B cell (primary cell): Measurements from ENCODE around the gene MAD1L1. TPM values are rescaled to one million over a fixed set of nuclear protein-coding genes. Genes with fewer than 3 reads are reported as not detected.

Experiments
- ATAC-seq: fragments of 200-7000 bp; cut with Tn5 transposase; one replicate; pipeline ENCODE4 v1.10.0; 2021; ENCODE audit warnings: low read depth, mild to moderate bottlenecking, moderate number of reproducible peaks, moderate library complexity
- CTCF ChIA-PET: fragments of 350-600 bp; sonication (Branson Sonifier 250); formaldehyde crosslinking; loops from one replicate; lab custom pipeline; 2021; ENCODE audit warnings: antibody characterized with exemption, inconsistent platforms; lab: Charles Lee
- POLR2A ChIA-PET: fragments of 350-600 bp; sonication (Branson Sonifier 250); formaldehyde crosslinking; loops from one replicate; lab custom pipeline; 2021; ENCODE audit warnings: antibody characterized with exemption; lab: Charles Lee
- DNase-seq: peaks from one replicate; pipeline ENCODE4 v3.0.0; 2013
- H2AFZ ChIP-seq: 2 replicates; pipeline ENCODE4 v1.6.1; 2012; ENCODE audit warnings: mild to moderate bottlenecking, low read depth, low read length; ENCODE audit not compliant: insufficient read depth, poor library complexity, severe bottlenecking
- H3K27ac ChIP-seq, 2 donors: 1 replicate in 1 of 2; 2 replicates in 1 of 2; pipeline ENCODE4 v1.5.1; 2012 to 2013; ENCODE audit warnings: low read length in 2 of 2, mild to moderate bottlenecking in 2 of 2, moderate library complexity in 1 of 2
- H3K27me3 ChIP-seq, 4 experiments: fragments of 200-600 bp in 1 of 4; sonication (generic) in 1 of 4; replicated peaks in 1 of 4; 1 replicate in 2 of 4; 2 replicates in 2 of 4; pipeline versions ENCODE4 v1.6.1 to v1.7.0; 2013 to 2016; ENCODE audit warnings: low read length in 3 of 4, mild to moderate bottlenecking in 2 of 4, mixed read lengths in 1 of 4, moderate library complexity in 1 of 4; ENCODE audit not compliant: insufficient read depth in 4 of 4, control insufficient read depth in 3 of 4; ENCODE audit errors: control extremely low read depth in 1 of 4
- H3K36me3 ChIP-seq, 2 experiments: replicated peaks in 1 of 2; 1 replicate in 1 of 2; 2 replicates in 1 of 2; pipeline versions ENCODE4 v1.6.1 to v1.7.1; 2013; ENCODE audit warnings: low read length in 1 of 2; ENCODE audit not compliant: insufficient read depth in 2 of 2, control insufficient read depth in 1 of 2; ENCODE audit errors: control extremely low read depth in 1 of 2, extremely low read depth in 1 of 2
- H3K4me1 ChIP-seq, 2 donors: fragments of 200-600 bp in 1 of 2; sonication (generic) in 1 of 2; 1 replicate in 1 of 2; 2 replicates in 1 of 2; pipeline versions ENCODE4 v1.5.1 to v1.6.1; 2013 to 2017; ENCODE audit warnings: low read length in 2 of 2; ENCODE audit not compliant: control insufficient read depth in 2 of 2, insufficient read depth in 2 of 2
- H3K4me2 ChIP-seq: replicated peaks from 2 replicates; pipeline ENCODE3; 2012; ENCODE audit warnings: mild to moderate bottlenecking, low read depth, low read length; ENCODE audit not compliant: poor library complexity, severe bottlenecking
- H3K4me3 ChIP-seq, 5 experiments: fragments of 200-600 bp in 1 of 5; sonication (generic) in 1 of 5; 1 replicate in 3 of 5; 2 replicates in 2 of 5; pipeline versions ENCODE4 v1.5.1 to v1.7.0; 2011 to 2016; ENCODE audit warnings: low read length in 4 of 5, mild to moderate bottlenecking in 4 of 5, low read depth in 2 of 5, control low read depth in 1 of 5, moderate library complexity in 1 of 5; ENCODE audit not compliant: insufficient read depth in 1 of 5; ENCODE audit errors: control extremely low read depth in 1 of 5, extremely low read depth in 1 of 5
- H3K79me2 ChIP-seq: fragments of 200-600 bp; sonication (generic); one replicate; pipeline ENCODE4 v1.6.0; 2016; ENCODE audit warnings: low read length; ENCODE audit not compliant: control insufficient read depth, insufficient read depth
- H3K9ac ChIP-seq: fragments of 200-600 bp; sonication (generic); 2 replicates; pipeline ENCODE4 v1.6.1; 2017; ENCODE audit warnings: mild to moderate bottlenecking, low read length, moderate library complexity
- H3K9me3 ChIP-seq, 3 donors: one replicate each; pipeline versions ENCODE4 v1.6.1 to v1.7.1; 2013; ENCODE audit warnings: low read length in 2 of 3; ENCODE audit not compliant: control insufficient read depth in 2 of 3, insufficient read depth in 1 of 3; ENCODE audit errors: control extremely low read depth in 1 of 3
- H4K20me1 ChIP-seq: 2 replicates; pipeline ENCODE4 v1.6.0; 2012; ENCODE audit warnings: mild to moderate bottlenecking, low read length; ENCODE audit not compliant: insufficient read depth, control insufficient read depth, poor library complexity, severe bottlenecking
- H3K27ac Mint-ChIP-seq: one replicate; pipeline ENCODE4 v1.8.0; 2021; ENCODE audit warnings: mixed read lengths
- H3K27me3 Mint-ChIP-seq: one replicate; pipeline ENCODE4 v1.8.0; 2021; ENCODE audit warnings: mixed read lengths
- H3K4me1 Mint-ChIP-seq: one replicate; pipeline ENCODE4 v1.8.0; 2021; ENCODE audit warnings: mixed read lengths
- H3K4me3 Mint-ChIP-seq: one replicate; pipeline ENCODE4 v1.8.0; 2021; ENCODE audit warnings: mixed read lengths
- H3K9me3 Mint-ChIP-seq: one replicate; pipeline ENCODE4 v1.8.0; 2022; ENCODE audit warnings: mixed read lengths; ENCODE audit not compliant: insufficient read depth
- EZH2 ChIP-seq: IDR thresholded peaks from 2 replicates; pipeline ENCODE4 v1.6.1; 2012; ENCODE audit warnings: borderline replicate concordance, low read depth, mild to moderate bottlenecking, moderate library complexity, low read length; ENCODE audit not compliant: insufficient read depth, poor library complexity, severe bottlenecking
- WGBS: methylation state at CpG from one replicate; pipeline ENCODE4 v1.1.5; 2013; ENCODE audit warnings: missing lambda C conversion rate; ENCODE audit not compliant: insufficient coverage; 5-methylcytosine and 5-hydroxymethylcytosine counted together
- intact Hi-C: fragments of 100-400 bp; cut with micrococcal nuclease; formaldehyde crosslinking; loops from one replicate; pipeline ENCODE4 v1.10.0; 2022
- polyA plus RNA-seq: library from polyadenylated mRNA; depleted of rRNA; stranded (reverse); fragments of >200 nt; gene quantifications from 2 replicates; pipeline ENCODE4 v1.2.3, GENCODE V29; 2012
- total RNA-seq, 2 donors: library from RNA; stranded (reverse); fragments of 120-200 nt in 1 of 2; gene quantifications; 1 replicate in 1 of 2; 2 replicates in 1 of 2; pipeline versions ENCODE4 v1.2.3 to v1.2.4, GENCODE V29; 2013 to 2022
- TF ChIP-seq, protein P1 (sequence below): fragments of 200-600 bp; IDR thresholded peaks from one replicate; pipeline ENCODE4 v1.8.0; 2022; ENCODE audit warnings: antibody characterized with exemption, mild to moderate bottlenecking

MAD1L1 gene
- total and polyA plus RNA-seq, 2 donors (not counting 1 experiment from before 2014, with no cell fraction given): 86.7 to 110 TPM

DNA sequence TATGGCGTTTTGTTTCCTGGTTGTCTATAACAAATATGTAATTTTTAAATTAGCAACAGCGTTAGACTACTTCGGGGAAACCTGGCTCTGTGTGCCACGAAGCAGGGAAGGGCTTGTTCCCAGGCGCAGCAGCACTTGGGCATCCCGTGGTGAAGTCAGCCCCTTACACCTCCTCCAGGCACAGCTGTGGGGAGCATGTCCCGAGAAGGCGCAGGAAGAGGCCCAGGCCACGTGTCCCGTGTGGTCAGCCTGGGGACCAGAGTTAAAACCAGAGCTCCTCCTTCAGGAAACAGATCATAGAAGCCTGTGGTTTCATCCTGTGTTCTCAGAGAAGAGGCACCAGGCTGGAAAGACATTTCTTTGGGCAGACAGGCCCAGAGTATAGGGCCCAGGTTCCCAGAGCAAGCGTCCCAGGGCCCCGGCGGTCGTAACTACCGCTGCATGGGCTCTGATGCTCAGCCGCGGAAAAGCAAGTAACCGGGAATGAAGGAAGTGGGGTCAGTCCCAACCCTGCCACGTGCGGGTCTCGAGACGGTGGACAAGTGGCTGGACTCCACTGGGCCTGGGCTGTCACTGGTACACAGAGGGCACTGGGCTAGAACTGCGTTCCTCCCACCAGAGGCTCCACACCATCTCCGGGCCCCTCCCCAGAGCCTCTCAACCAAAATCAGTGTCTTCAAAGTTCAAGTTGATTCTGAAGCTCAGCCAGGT, 16.4 kb upstream of the MAD1L1 start:
- Histone ChIP-seq H3K4me2 (peak overlapping the region; percentile 49), H4K20me1 (peaks cover 8% of the 10 kb centered on the region), H3K4me3 (no peak overlapping the region), H3K9me3 (peaks cover 0 to 4% (median 0%) of the 10 kb centered on the region in 3 donors), H3K27me3 (no peaks in the 10 kb centered on the region), H3K4me1 (peaks cover 26 to 55% of the 10 kb centered on the region in 2 donors), H3K79me2 (peaks cover 4% of the 10 kb centered on the region), H3K9ac (no peak overlapping the region), H3K36me3 (peaks cover 0 to 12% of the 10 kb centered on the region in 2 experiments), H2AFZ (no peak overlapping the region), H3K27ac (peak overlapping the region in 1 of 2 donors; percentile 33)
- intact Hi-C loops: no loop called here
- peaks cover 49% of the 10 kb centered on the region for H3K4me1 Mint-ChIP-seq
- POLR2A ChIA-PET: interaction anchor here (0.6 to 1.0 kb wide), 4 partner anchors 9 to 719 kb away, joined by 3 to 12 read pairs (median 6); partner anchors contain the start of gene MAFK
- CTCF ChIA-PET: interaction anchor here (0.6 to 3.0 kb wide), 9 partner anchors 10 to 150 kb away, joined by 3 to 36 read pairs (median 4); partner anchors contain the start of gene EIF3B
- TF ChIP-seq EZH2: no peak
- TF ChIP-seq, protein P1, sequence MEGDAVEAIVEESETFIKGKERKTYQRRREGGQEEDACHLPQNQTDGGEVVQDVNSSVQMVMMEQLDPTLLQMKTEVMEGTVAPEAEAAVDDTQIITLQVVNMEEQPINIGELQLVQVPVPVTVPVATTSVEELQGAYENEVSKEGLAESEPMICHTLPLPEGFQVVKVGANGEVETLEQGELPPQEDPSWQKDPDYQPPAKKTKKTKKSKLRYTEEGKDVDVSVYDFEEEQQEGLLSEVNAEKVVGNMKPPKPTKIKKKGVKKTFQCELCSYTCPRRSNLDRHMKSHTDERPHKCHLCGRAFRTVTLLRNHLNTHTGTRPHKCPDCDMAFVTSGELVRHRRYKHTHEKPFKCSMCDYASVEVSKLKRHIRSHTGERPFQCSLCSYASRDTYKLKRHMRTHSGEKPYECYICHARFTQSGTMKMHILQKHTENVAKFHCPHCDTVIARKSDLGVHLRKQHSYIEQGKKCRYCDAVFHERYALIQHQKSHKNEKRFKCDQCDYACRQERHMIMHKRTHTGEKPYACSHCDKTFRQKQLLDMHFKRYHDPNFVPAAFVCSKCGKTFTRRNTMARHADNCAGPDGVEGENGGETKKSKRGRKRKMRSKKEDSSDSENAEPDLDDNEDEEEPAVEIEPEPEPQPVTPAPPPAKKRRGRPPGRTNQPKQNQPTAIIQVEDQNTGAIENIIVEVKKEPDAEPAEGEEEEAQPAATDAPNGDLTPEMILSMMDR: no peak
- ATAC-seq (peak; percentile 7), DNase-seq (peak; percentile 49)
- WGBS: 20% methylated on average over 22 of the region's 24 CpGs
- H3K4me3 Mint-ChIP-seq: no peak overlapping the region
- peak overlapping the region; percentile 75 for H3K27ac Mint-ChIP-seq
- H3K9me3 Mint-ChIP-seq: no peaks in the 10 kb centered on the region
- no peaks in the 10 kb centered on the region for H3K27me3 Mint-ChIP-seq
